ENCODE measurements around the gene GPR21.

Gene GPR21

GRCh38 chr9:123028973-123029372, 4.5 kb upstream of the GPR21 start:
- no peaks in the 10 kb centered on the region for H3K9me3 ChIP-seq (ENCODE audit: control insufficient read depth in 2 of 2, low read length in 2 of 2)
- peaks cover 4 to 18% of the 10 kb centered on the region in 2 donors for H3K36me3 ChIP-seq (ENCODE audit: control insufficient read depth in 2 of 2, insufficient read depth in 2 of 2, low read length in 2 of 2)
- no peaks in the 10 kb centered on the region for H3K27me3 ChIP-seq (ENCODE audit: control insufficient read depth in 2 of 2, insufficient read depth in 2 of 2, low read length in 2 of 2)
- H3K4me3 ChIP-seq (ENCODE audit: low read length in 2 of 2): no peak overlapping the region
- peaks cover 0 to 5% of the 10 kb centered on the region in 2 donors for H3K4me1 ChIP-seq (ENCODE audit: control insufficient read depth in 2 of 2, insufficient read depth in 2 of 2, low read length in 2 of 2)
- no peak overlapping the region for H3K27ac ChIP-seq (ENCODE audit: low read depth in 2 of 2, low read length in 2 of 2)
- H3K9ac ChIP-seq (ENCODE audit: low read depth in 1 of 2, low read length in 2 of 2): no peak overlapping the region

- no peak overlapping the region for H3K27ac ChIP-seq (ENCODE audit: low read depth in 2 of 2, low read length in 2 of 2)
- H3K9ac ChIP-seq (ENCODE audit: low read depth in 1 of 2, low read length in 2 of 2): no peak overlapping the region
- H3K27me3 ChIP-seq (ENCODE audit: control insufficient read depth in 2 of 2, insufficient read depth in 2 of 2, low read length in 2 of 2): no peaks in the 10 kb centered on the region
- no peak overlapping the region for H3K4me3 ChIP-seq (ENCODE audit: low read length in 2 of 2)
- H3K36me3 ChIP-seq (ENCODE audit: control insufficient read depth in 2 of 2, insufficient read depth in 2 of 2, low read length in 2 of 2): peaks cover 11 to 24% of the 10 kb centered on the region in 2 donors
- H3K4me1 ChIP-seq (ENCODE audit: control insufficient read depth in 2 of 2, insufficient read depth in 2 of 2, low read length in 2 of 2): peaks cover 0 to 5% of the 10 kb centered on the region in 2 donors
- no peaks in the 10 kb centered on the region for H3K9me3 ChIP-seq (ENCODE audit: control insufficient read depth in 2 of 2, low read length in 2 of 2)
Measured at GRCh38 chr9:123031963-123032362, 1.5 kb upstream of the GPR21 start.

GRCh38 chr9:123033864-123034601, 566 bp downstream of the GPR21 start:
- Histone ChIP-seq H3K4me1 (ENCODE audit: control insufficient read depth in 2 of 2, insufficient read depth in 2 of 2, low read length in 2 of 2) (no peaks in the 10 kb centered on the region), H3K9me3 (ENCODE audit: control insufficient read depth in 2 of 2, low read length in 2 of 2) (no peaks in the 10 kb centered on the region), H3K27ac (ENCODE audit: low read depth in 2 of 2, low read length in 2 of 2) (no peak overlapping the region), H3K27me3 (ENCODE audit: control insufficient read depth in 2 of 2, insufficient read depth in 2 of 2, low read length in 2 of 2) (no peaks in the 10 kb centered on the region), H3K36me3 (ENCODE audit: control insufficient read depth in 2 of 2, insufficient read depth in 2 of 2, low read length in 2 of 2) (peaks cover 11 to 24% of the 10 kb centered on the region in 2 donors), H3K9ac (ENCODE audit: low read depth in 1 of 2, low read length in 2 of 2) (no peak overlapping the region), H3K4me3 (ENCODE audit: low read length in 2 of 2) (peak overlapping the region in 1 of 2 donors; percentile 41)

- peaks cover 11 to 22% of the 10 kb centered on the region in 2 donors for H3K36me3 ChIP-seq (ENCODE audit: control insufficient read depth in 2 of 2, insufficient read depth in 2 of 2, low read length in 2 of 2)
- H3K9ac ChIP-seq (ENCODE audit: low read depth in 1 of 2, low read length in 2 of 2): no peak overlapping the region
- H3K27me3 ChIP-seq (ENCODE audit: control insufficient read depth in 2 of 2, insufficient read depth in 2 of 2, low read length in 2 of 2): no peaks in the 10 kb centered on the region
- no peaks in the 10 kb centered on the region for H3K9me3 ChIP-seq (ENCODE audit: control insufficient read depth in 2 of 2, low read length in 2 of 2)
- no peak overlapping the region for H3K27ac ChIP-seq (ENCODE audit: low read depth in 2 of 2, low read length in 2 of 2)
- H3K4me1 ChIP-seq (ENCODE audit: control insufficient read depth in 2 of 2, insufficient read depth in 2 of 2, low read length in 2 of 2): no peaks in the 10 kb centered on the region
- H3K4me3 ChIP-seq (ENCODE audit: low read length in 2 of 2): peak overlapping the region; percentile 2 to 41
Measured at GRCh38 chr9:123034881-123035510, 1.5 kb downstream of the GPR21 start.

- H3K4me1 ChIP-seq (ENCODE audit: control insufficient read depth in 2 of 2, insufficient read depth in 2 of 2, low read length in 2 of 2): no peaks in the 10 kb centered on the region
- no peaks in the 10 kb centered on the region for H3K27me3 ChIP-seq (ENCODE audit: control insufficient read depth in 2 of 2, insufficient read depth in 2 of 2, low read length in 2 of 2)
- no peak overlapping the region for H3K9ac ChIP-seq (ENCODE audit: low read depth in 1 of 2, low read length in 2 of 2)
- peaks cover 11 to 22% of the 10 kb centered on the region in 2 donors for H3K36me3 ChIP-seq (ENCODE audit: control insufficient read depth in 2 of 2, insufficient read depth in 2 of 2, low read length in 2 of 2)
- no peaks in the 10 kb centered on the region for H3K9me3 ChIP-seq (ENCODE audit: control insufficient read depth in 2 of 2, low read length in 2 of 2)
- no peak overlapping the region for H3K4me3 ChIP-seq (ENCODE audit: low read length in 2 of 2)
- no peak overlapping the region for H3K27ac ChIP-seq (ENCODE audit: low read depth in 2 of 2, low read length in 2 of 2)
Measured at GRCh38 chr9:123035791-123036190, 2.3 kb downstream of the GPR21 start.

GRCh38 chr9:123036893-123037545, 3.6 kb downstream of the GPR21 start:
- no peak overlapping the region for H3K4me3 ChIP-seq (ENCODE audit: low read length in 2 of 2)
- H3K9me3 ChIP-seq (ENCODE audit: control insufficient read depth in 2 of 2, low read length in 2 of 2): no peaks in the 10 kb centered on the region
- no peak overlapping the region for H3K9ac ChIP-seq (ENCODE audit: low read depth in 1 of 2, low read length in 2 of 2)
- no peak overlapping the region for H3K27ac ChIP-seq (ENCODE audit: low read depth in 2 of 2, low read length in 2 of 2)
- no peaks in the 10 kb centered on the region for H3K27me3 ChIP-seq (ENCODE audit: control insufficient read depth in 2 of 2, insufficient read depth in 2 of 2, low read length in 2 of 2)
- no peaks in the 10 kb centered on the region for H3K4me1 ChIP-seq (ENCODE audit: control insufficient read depth in 2 of 2, insufficient read depth in 2 of 2, low read length in 2 of 2)
- H3K36me3 ChIP-seq (ENCODE audit: control insufficient read depth in 2 of 2, insufficient read depth in 2 of 2, low read length in 2 of 2): peaks cover 11 to 24% of the 10 kb centered on the region in 2 donors

GRCh38 chr9:123039617-123040219, 6.3 kb downstream of the GPR21 start:
- H3K27ac ChIP-seq (ENCODE audit: low read depth in 2 of 2, low read length in 2 of 2): peak overlapping the region in 1 of 2 donors; percentile 8
- no peaks in the 10 kb centered on the region for H3K4me1 ChIP-seq (ENCODE audit: control insufficient read depth in 2 of 2, insufficient read depth in 2 of 2, low read length in 2 of 2)
- H3K4me3 ChIP-seq (ENCODE audit: low read length in 2 of 2): no peak overlapping the region
- no peak overlapping the region for H3K9ac ChIP-seq (ENCODE audit: low read depth in 1 of 2, low read length in 2 of 2)
- peaks cover 6 to 14% of the 10 kb centered on the region in 2 donors for H3K36me3 ChIP-seq (ENCODE audit: control insufficient read depth in 2 of 2, insufficient read depth in 2 of 2, low read length in 2 of 2)
- no peaks in the 10 kb centered on the region for H3K9me3 ChIP-seq (ENCODE audit: control insufficient read depth in 2 of 2, low read length in 2 of 2)
- H3K27me3 ChIP-seq (ENCODE audit: control insufficient read depth in 2 of 2, insufficient read depth in 2 of 2, low read length in 2 of 2): no peaks in the 10 kb centered on the region

GRCh38 chr9:123040801-123041200, 7.3 kb downstream of the GPR21 start:
- no peak overlapping the region for H3K27ac ChIP-seq (ENCODE audit: low read depth in 2 of 2, low read length in 2 of 2)
- no peak overlapping the region for H3K4me3 ChIP-seq (ENCODE audit: low read length in 2 of 2)
- no peak overlapping the region for H3K9ac ChIP-seq (ENCODE audit: low read depth in 1 of 2, low read length in 2 of 2)
- no peaks in the 10 kb centered on the region for H3K9me3 ChIP-seq (ENCODE audit: control insufficient read depth in 2 of 2, low read length in 2 of 2)
- no peaks in the 10 kb centered on the region for H3K4me1 ChIP-seq (ENCODE audit: control insufficient read depth in 2 of 2, insufficient read depth in 2 of 2, low read length in 2 of 2)
- H3K36me3 ChIP-seq (ENCODE audit: control insufficient read depth in 2 of 2, insufficient read depth in 2 of 2, low read length in 2 of 2): peaks cover 2 to 9% of the 10 kb centered on the region in 2 donors
- H3K27me3 ChIP-seq (ENCODE audit: control insufficient read depth in 2 of 2, insufficient read depth in 2 of 2, low read length in 2 of 2): no peaks in the 10 kb centered on the region

GRCh38 chr9:123041489-123041888, 8.0 kb downstream of the GPR21 start:
- peaks cover 0 to 4% of the 10 kb centered on the region in 2 donors for H3K4me1 ChIP-seq (ENCODE audit: control insufficient read depth in 2 of 2, insufficient read depth in 2 of 2, low read length in 2 of 2)
- no peak overlapping the region for H3K9ac ChIP-seq (ENCODE audit: low read depth in 1 of 2, low read length in 2 of 2)
- no peak overlapping the region for H3K4me3 ChIP-seq (ENCODE audit: low read length in 2 of 2)
- no peak overlapping the region for H3K27ac ChIP-seq (ENCODE audit: low read depth in 2 of 2, low read length in 2 of 2)
- H3K9me3 ChIP-seq (ENCODE audit: control insufficient read depth in 2 of 2, low read length in 2 of 2): no peaks in the 10 kb centered on the region
- peaks cover 2 to 9% of the 10 kb centered on the region in 2 donors for H3K36me3 ChIP-seq (ENCODE audit: control insufficient read depth in 2 of 2, insufficient read depth in 2 of 2, low read length in 2 of 2)
- H3K27me3 ChIP-seq (ENCODE audit: control insufficient read depth in 2 of 2, insufficient read depth in 2 of 2, low read length in 2 of 2): no peaks in the 10 kb centered on the region

All from mucosa of rectum (tissue), 2 donors.